IPS-20b (cell line): ENCODE results near the gene CCDC127.

ENCODE experiments used
- H3K27ac ChIP-seq: one replicate; pipeline ENCODE4 v1.5.1; 2013; ENCODE audit warnings: low read length
- H3K27me3 ChIP-seq: 2 replicates; pipeline ENCODE4 v1.6.1; 2013; ENCODE audit warnings: mild to moderate bottlenecking, low read length, inconsistent platforms; ENCODE audit not compliant: insufficient read depth
- H3K36me3 ChIP-seq: 2 replicates; pipeline ENCODE4 v1.6.1; 2013; ENCODE audit warnings: low read depth, mild to moderate bottlenecking, inconsistent platforms, low read length, moderate library complexity; ENCODE audit not compliant: insufficient read depth
- H3K4me1 ChIP-seq: 2 replicates; pipeline ENCODE4 v1.6.1; 2013; ENCODE audit warnings: mild to moderate bottlenecking, control low read depth, inconsistent platforms, low read length, moderate library complexity; ENCODE audit not compliant: insufficient read depth
- H3K4me3 ChIP-seq: 2 replicates; pipeline ENCODE4 v1.5.1; 2013; ENCODE audit warnings: mild to moderate bottlenecking, low read length, inconsistent platforms
- H3K9ac ChIP-seq: 2 replicates; pipeline ENCODE4 v1.6.1; 2013; ENCODE audit warnings: low read depth, mild to moderate bottlenecking, inconsistent platforms, low read length, moderate library complexity
- H3K9me3 ChIP-seq: 2 replicates; pipeline ENCODE4 v1.6.1; 2013; ENCODE audit warnings: mild to moderate bottlenecking, low read depth, low read length, inconsistent platforms; ENCODE audit not compliant: insufficient read depth

CCDC127 gene

DNA sequence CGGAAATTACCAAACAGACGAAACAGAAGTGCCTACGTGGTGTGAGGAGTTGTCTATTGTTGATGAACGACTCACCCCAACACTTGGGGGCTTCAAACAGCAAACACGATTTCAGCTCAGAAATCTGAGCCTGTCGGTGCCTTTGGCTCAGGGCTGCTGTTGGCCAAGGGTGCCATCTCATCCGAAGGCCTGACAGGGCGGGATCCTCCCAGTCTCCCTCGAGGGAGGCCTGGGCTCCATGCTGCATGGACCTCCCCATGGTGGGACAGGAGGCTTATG is 25.3 kb downstream of the CCDC127 start:
- no peak overlapping the region for H3K27ac ChIP-seq
- no peaks in the 10 kb centered on the region for H3K4me1 ChIP-seq
- H3K9me3 ChIP-seq, result no peaks in the 10 kb centered on the region
- H3K27me3 ChIP-seq, result no peaks in the 10 kb centered on the region
- no peak overlapping the region for H3K4me3 ChIP-seq
- H3K36me3 ChIP-seq, result no peaks in the 10 kb centered on the region
- no peak overlapping the region for H3K9ac ChIP-seq

DNA sequence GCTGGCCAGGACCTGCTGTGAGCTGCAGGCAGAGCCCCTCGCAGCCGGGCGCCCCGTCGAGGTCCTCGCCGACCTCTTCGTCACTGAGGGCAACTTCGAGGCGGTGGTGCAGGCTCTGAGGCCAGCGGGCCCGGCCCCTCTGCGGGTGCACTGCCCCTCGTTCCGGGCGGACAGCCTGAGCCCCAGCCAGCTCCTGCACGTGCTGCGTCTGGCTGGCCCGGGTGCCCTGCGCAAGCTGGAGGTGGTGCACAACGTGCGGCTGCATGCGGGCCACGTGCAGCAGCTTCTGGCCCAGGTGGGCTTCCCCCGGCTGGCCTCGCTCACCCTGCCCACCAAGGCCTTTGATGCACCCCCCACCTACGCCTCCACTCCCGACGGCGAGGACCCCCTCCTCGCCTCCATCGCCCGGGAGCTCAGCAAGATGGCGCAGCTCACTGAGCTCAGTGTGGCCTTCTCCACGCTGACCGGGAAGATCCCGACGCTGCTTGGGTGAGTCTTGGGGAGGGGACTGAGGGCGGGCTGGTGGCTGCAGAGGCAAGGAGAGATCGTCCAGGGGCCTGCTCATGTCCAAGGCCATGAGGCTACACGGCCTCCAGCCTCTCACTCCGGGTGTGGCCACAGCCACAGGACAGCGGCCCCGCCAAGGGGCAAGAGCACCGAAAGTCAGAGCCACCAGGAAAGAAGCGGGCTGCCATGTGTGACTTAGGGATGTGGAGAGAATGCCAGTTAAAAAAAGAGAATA is 25.8 kb downstream of the CCDC127 start:
- H3K4me3 ChIP-seq, result no peak overlapping the region
- H3K4me1 ChIP-seq, result no peaks in the 10 kb centered on the region
- no peak overlapping the region for H3K27ac ChIP-seq

DNA sequence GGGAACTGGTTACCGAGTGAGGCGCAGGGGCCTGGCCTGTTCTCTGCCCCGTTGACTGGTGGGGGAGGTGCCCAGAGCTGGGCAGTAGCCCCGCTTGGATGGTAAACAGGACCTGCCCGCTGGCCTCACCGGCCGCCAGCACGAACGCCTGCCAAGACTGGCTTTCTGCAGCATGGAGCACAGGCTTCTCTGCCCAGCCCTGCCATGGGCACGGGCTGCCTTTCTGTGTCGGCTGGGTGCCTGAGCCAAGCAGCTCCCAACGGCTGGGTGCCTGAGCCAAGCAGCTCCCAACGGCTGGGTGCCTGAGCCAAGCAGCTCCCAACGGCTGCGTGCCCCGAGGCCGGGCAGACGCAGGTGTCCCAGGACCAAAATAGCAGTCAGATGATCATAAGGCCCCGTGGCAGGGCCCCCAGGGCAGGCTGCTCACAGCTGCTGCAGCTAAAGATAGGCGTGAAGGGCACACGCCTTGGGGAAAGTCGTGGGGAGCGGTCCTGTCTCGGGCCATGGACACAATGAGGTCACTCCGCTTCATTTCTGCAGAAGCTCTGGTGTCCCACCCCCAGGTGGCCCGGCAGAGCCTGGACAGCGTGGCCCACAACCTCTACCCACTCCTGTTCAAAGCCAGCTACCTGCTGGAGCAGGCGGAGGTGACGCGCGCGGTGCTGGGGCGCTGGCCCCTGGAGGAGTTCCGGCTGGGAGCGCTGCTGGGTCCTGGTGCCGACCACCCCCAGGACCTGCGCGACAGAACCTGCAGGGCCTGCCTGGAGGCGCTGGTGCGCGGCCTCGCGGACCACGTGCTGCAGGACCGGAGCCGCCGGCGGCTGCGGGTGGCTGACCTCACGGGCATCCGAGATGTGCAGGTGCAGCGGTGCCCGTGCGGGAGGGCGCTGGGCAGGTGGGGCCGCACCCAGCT is 26.7 kb downstream of the CCDC127 start, which contains the start of gene LRRC14B:
Gene LRRC14B, plus strand, starts transcription at position 460 of the 913 bp plus-strand sequence. Its CDS starts 44 bp downstream, at position 504.
- Histone ChIP-seq H3K27me3 (no peaks in the 10 kb centered on the region), H3K9me3 (no peaks in the 10 kb centered on the region), H3K9ac (no peak within 1 kb of the TSS), H3K27ac (no peak within 1 kb of the TSS), H3K36me3 (no peaks in the 10 kb centered on the region), H3K4me1 (no peaks in the 10 kb centered on the region), H3K4me3 (no peak within 1 kb of the TSS)

More for the DNA sequence above, 25.8 kb downstream of the CCDC127 start:
- Histone ChIP-seq H3K9me3 (no peaks in the 10 kb centered on the region), H3K9ac (no peak overlapping the region), H3K36me3 (no peaks in the 10 kb centered on the region), H3K27me3 (no peaks in the 10 kb centered on the region)

DNA sequence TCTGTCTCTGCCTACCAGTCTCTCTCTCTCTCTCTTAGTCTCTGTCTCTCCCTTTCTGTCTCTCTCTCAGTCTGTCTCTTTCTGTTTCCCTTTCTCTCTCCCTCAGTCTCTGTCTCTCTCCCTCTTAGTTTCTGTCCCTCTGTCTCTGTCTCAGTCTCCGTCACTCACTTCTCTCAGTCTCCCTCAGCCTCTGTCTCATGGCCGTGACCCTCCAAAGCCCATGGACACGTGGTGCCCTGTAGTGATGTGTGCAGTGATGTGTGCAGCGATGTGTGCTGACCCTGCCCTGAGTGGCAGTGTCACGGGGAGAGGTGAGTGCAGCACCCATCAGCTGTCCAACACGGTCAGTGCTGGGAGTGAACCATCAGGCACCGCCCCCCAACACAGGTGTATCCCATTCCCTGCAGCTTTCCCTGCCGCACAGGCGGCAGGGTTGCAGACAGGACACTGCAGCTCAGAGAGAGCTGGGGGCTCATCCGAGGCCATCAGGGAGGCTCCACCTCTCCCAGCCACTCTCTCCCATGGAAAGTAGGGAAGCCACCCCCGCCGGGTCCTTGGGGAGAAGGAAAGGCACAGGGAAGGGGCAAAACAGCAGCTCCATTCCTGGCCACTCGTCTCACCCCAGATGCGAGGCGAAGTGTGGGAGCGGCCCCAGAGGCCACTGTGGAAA is 27.5 kb downstream of the CCDC127 start:
- Histone ChIP-seq H3K27ac (no peak overlapping the region), H3K9ac (no peak overlapping the region), H3K4me1 (no peaks in the 10 kb centered on the region), H3K9me3 (no peaks in the 10 kb centered on the region), H3K4me3 (no peak overlapping the region), H3K36me3 (no peaks in the 10 kb centered on the region), H3K27me3 (no peaks in the 10 kb centered on the region)

DNA sequence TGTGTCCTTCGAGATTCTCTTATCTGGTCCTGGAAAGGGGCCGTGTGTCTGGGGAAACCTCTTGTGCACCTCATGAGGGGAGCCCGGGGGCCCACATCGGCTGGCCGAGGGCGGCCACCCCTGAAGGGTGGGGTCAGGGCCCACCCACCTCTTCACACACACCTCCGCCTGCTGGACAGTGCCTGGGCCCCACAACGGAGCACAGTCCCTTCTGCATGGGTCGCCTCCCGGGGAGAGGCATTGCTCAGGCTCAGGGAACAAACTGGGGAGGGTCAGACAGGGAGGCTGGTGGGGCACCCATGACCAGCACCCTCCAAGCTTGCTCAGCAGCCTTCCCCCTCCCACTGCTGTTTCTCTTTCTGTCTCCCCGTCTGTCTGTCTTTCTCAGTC is 28.0 kb downstream of the CCDC127 start:
- H3K9ac ChIP-seq, result no peak overlapping the region
- H3K27ac ChIP-seq, result no peak overlapping the region
- no peaks in the 10 kb centered on the region for H3K9me3 ChIP-seq
- no peaks in the 10 kb centered on the region for H3K4me1 ChIP-seq
- no peaks in the 10 kb centered on the region for H3K27me3 ChIP-seq
- H3K4me3 ChIP-seq, result no peak overlapping the region
- H3K36me3 ChIP-seq, result no peaks in the 10 kb centered on the region

DNA sequence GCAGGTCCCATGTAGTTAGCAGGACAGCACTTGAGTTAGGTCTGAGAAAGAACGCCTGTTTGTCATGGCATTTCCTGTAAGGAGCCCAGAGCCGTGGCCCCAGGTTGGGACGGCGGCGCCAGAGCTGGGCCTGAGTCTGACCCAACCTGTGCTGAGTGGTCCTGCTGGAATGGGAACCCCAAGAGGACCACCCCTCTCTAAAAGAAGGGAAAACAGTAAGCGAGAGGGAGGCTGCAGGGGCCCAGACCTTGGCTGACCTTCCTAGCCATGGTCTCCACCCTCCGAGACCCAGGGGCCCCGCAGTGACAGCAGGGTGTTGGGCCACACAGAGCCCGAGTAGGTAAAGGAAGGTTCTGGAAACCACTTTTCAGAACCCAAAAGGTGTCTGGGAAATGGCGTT is 28.5 kb downstream of the CCDC127 start:
- Histone ChIP-seq H3K27ac (no peak overlapping the region), H3K9ac (no peak overlapping the region), H3K4me3 (no peak overlapping the region), H3K36me3 (no peaks in the 10 kb centered on the region), H3K27me3 (no peaks in the 10 kb centered on the region), H3K9me3 (no peaks in the 10 kb centered on the region), H3K4me1 (no peaks in the 10 kb centered on the region)

DNA sequence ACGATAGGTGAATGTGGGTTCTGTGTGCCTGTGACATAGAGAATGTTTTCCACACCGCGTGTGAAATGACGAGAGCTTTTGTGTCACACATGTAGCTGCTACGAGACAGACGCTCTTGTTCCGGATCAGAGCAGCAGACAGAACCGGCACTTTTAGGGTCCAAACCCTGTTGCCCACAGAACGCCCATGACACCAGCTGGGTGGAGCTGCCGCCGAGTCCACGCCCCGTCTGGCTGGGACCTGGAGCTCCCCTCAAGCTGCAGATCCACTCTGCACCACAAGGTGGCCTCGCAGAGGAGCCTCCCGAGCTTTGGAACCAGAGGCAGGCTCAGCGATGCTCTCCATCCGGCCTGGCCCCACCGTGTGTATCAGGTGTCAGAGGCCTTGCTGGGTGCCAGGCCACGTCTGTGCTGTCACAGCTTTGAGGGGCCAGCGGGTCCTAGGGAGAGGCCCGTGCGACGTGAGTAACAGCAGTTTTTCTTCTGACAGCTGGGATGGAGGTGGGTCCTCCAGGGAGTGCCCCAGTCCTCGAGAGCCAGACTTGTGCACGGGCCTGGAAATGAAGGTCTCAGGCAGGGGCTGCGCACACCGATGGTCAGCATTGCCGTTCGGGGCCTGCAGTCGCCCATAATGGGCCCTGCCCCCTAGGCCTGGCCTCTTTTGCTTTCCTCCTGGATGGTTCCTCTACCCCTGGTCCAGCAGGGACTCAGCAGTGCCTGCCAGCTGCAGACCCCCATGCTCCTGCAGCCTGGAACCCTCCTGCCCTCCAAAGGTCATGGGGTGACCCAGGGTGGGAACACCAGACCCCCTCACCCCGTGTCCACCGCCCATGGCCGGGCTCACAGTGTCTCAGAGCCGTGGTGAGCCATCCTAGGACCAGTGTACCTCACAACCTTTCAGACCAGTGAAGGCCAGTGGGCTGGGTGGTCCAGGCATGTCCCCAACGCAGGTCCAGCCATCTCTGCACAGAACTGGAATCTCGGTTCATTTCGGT is 29.2 kb downstream of the CCDC127 start:
- no peak overlapping the region for H3K27ac ChIP-seq

DNA sequence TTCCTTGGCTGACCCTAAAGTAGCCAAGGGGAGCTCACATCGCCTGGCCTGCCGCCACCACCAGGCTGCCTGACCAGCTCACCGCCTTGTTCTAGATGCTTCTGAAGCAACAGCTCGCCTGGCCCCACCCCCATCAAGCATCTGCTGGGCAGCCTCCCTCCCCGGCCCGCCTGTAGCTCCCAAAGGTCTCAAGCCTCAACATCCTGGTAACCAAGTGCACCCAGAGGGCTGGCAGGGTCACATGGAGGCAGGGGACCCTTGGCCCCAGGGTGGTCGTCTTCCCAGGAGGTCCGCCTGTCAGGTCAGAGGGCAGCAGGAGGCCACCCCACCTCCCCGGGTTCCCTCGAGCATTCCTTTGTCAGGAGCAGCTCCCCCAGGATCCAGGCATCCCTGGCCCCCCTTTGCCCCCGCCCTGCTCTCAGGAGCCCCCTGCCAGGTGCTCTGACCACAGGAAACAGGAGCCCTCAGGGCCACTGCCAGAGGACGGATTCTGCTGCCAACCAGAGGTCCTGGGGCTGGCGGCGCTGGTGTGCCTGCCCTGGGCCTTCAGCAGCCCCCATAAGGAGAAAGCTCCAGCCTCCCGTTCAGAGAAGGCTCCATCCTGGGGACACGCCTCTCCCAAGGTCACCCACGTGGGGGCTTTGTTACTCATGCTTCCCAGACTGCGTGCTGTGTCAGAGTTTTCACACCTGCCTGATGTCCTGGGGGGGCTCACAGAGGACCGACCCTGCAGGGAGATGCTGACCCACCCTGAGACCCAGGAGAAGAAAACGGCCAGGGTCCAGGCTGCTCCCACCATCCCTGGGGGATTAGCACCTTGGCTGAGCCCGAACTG is 30.1 kb downstream of the CCDC127 start:
- no peak overlapping the region for H3K27ac ChIP-seq
- H3K9ac ChIP-seq, result no peak overlapping the region
- peaks cover 4% of the 10 kb centered on the region for H3K36me3 ChIP-seq
- H3K4me3 ChIP-seq, result peak overlapping the region; percentile 6; the same call in 1 of the 2 replicates
- no peaks in the 10 kb centered on the region for H3K27me3 ChIP-seq
- H3K4me1 ChIP-seq, result no peaks in the 10 kb centered on the region
- H3K9me3 ChIP-seq, result no peaks in the 10 kb centered on the region

More for the DNA sequence above, 29.2 kb downstream of the CCDC127 start:
- H3K27me3 ChIP-seq, result no peaks in the 10 kb centered on the region
- no peaks in the 10 kb centered on the region for H3K36me3 ChIP-seq
- no peaks in the 10 kb centered on the region for H3K9me3 ChIP-seq
- no peak overlapping the region for H3K9ac ChIP-seq
- no peaks in the 10 kb centered on the region for H3K4me1 ChIP-seq
- peak overlapping the region; percentile 6; the same call in 1 of the 2 replicates for H3K4me3 ChIP-seq

DNA sequence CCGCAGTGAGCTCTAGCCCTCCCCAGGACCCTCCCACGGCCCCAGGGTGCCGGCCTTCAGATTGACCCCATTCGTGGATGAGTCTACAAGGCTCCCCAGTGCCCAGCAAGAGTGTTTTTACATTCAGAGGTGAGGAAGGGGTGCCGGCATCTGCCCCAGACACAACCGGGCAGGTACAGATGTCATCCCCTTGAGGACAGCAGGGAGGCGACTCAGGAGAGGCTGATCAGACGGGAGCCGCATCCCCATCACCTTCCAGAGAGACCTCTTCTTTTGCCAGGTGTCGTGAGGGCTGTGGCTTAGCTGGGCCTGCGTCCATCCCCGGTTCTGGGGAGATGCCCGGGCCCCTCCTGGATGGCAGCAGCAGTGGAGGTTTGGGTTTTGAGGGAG is 30.9 kb downstream of the CCDC127 start:
- H3K27ac ChIP-seq, result no peak overlapping the region
- H3K36me3 ChIP-seq, result peaks cover 12% of the 10 kb centered on the region
- H3K4me1 ChIP-seq, result no peaks in the 10 kb centered on the region
- H3K9me3 ChIP-seq, result no peaks in the 10 kb centered on the region
- no peak overlapping the region for H3K4me3 ChIP-seq
- no peaks in the 10 kb centered on the region for H3K27me3 ChIP-seq
- no peak overlapping the region for H3K9ac ChIP-seq
